CD14-positive monocyte (primary cell): ENCODE results near the gene UBE2J2. TPM values are rescaled to one million over a fixed set of nuclear protein-coding genes. Genes with fewer than 3 reads are reported as not detected.
A peak's percentile ranks its signal among the peaks of the same experiment; 100 is the strongest.

Experiments used
- DNase-seq, 3 donors: peaks; one replicate each; pipeline ENCODE4 v3.0.0-alpha.2; 2011 to 2022
- H2AFZ ChIP-seq: 2 replicates; pipeline ENCODE4 v1.6.0; 2012; ENCODE audit warnings: mild to moderate bottlenecking, low read depth, low read length, inconsistent platforms; ENCODE audit not compliant: insufficient read depth, poor library complexity, severe bottlenecking
- H3K27ac ChIP-seq, 2 donors: 1 replicate in 1 of 2; 2 replicates in 1 of 2; pipeline ENCODE4 v1.5.1; 2012 to 2013; ENCODE audit warnings: low read length in 2 of 2, control low read depth in 1 of 2, inconsistent platforms in 1 of 2, low read depth in 1 of 2, mild to moderate bottlenecking in 1 of 2
- H3K27me3 ChIP-seq, 2 donors: one replicate each; pipeline versions ENCODE4 v1.6.0 to v1.6.1; 2011 to 2013; ENCODE audit warnings: low read length in 2 of 2; ENCODE audit not compliant: control insufficient read depth in 2 of 2, insufficient read depth in 2 of 2
- H3K36me3 ChIP-seq, 2 donors: replicated peaks in 1 of 2; 1 replicate in 1 of 2; 2 replicates in 1 of 2; pipeline versions ENCODE4 v1.5.1 to v1.6.1; 2012 to 2013; ENCODE audit warnings: low read length in 2 of 2, control low read depth in 1 of 2, inconsistent platforms in 1 of 2, mild to moderate bottlenecking in 1 of 2; ENCODE audit not compliant: insufficient read depth in 2 of 2, control insufficient read depth in 1 of 2
- H3K4me1 ChIP-seq, 2 donors: 1 replicate in 1 of 2; 2 replicates in 1 of 2; pipeline versions ENCODE4 v1.5.1 to v1.6.1; 2012 to 2013; ENCODE audit warnings: low read length in 2 of 2, control low read depth in 1 of 2, inconsistent platforms in 1 of 2, mild to moderate bottlenecking in 1 of 2, moderate library complexity in 1 of 2; ENCODE audit not compliant: insufficient read depth in 2 of 2, control insufficient read depth in 1 of 2
- H3K4me2 ChIP-seq: replicated peaks from 2 replicates; pipeline ENCODE3; 2012; ENCODE audit warnings: low read length, moderate library complexity, mild to moderate bottlenecking; ENCODE audit not compliant: poor library complexity, severe bottlenecking; ENCODE audit errors: extremely low read depth
- H3K4me3 ChIP-seq, 3 experiments: fragments of 200-600 bp in 1 of 3; sonication (generic) in 1 of 3; replicated peaks in 1 of 3; 1 replicate in 2 of 3; 2 replicates in 1 of 3; pipeline ENCODE4 v1.5.1; 2011 to 2013; ENCODE audit warnings: low read length in 3 of 3, mild to moderate bottlenecking in 3 of 3, control low read depth in 2 of 3, low read depth in 2 of 3, inconsistent platforms in 1 of 3, moderate library complexity in 1 of 3
- H3K79me2 ChIP-seq: 2 replicates; pipeline ENCODE4 v1.6.0; 2012; ENCODE audit warnings: mild to moderate bottlenecking, control low read depth, inconsistent platforms, low read length, moderate library complexity; ENCODE audit not compliant: insufficient read depth
- H3K9ac ChIP-seq: 2 replicates; pipeline ENCODE4 v1.6.0; 2017; ENCODE audit warnings: low read length, mild to moderate bottlenecking; ENCODE audit not compliant: insufficient read depth, poor library complexity, severe bottlenecking
- H3K9me3 ChIP-seq, 2 donors: replicated peaks in 1 of 2; 1 replicate in 1 of 2; 2 replicates in 1 of 2; pipeline versions ENCODE4 v1.5.1 to v1.6.1; 2012 to 2013; ENCODE audit warnings: low read length in 2 of 2, control low read depth in 1 of 2; ENCODE audit not compliant: control insufficient read depth in 1 of 2, insufficient read depth in 1 of 2
- H4K20me1 ChIP-seq: 2 replicates; pipeline ENCODE4 v1.6.0; 2012; ENCODE audit warnings: mild to moderate bottlenecking, low read length, control low read depth, moderate library complexity; ENCODE audit not compliant: insufficient read depth
- H3K27ac Mint-ChIP-seq, 7 donors: one replicate each; pipeline ENCODE4 v1.8.0; 2020; ENCODE audit warnings: mild to moderate bottlenecking in 7 of 7, mixed read lengths in 7 of 7, moderate library complexity in 6 of 7, inconsistent platforms in 2 of 7
- H3K27me3 Mint-ChIP-seq, 3 donors: one replicate each; pipeline ENCODE4 v1.8.0; 2021 to 2022; ENCODE audit warnings: low read depth in 3 of 3, mild to moderate bottlenecking in 3 of 3, mixed read lengths in 3 of 3, moderate library complexity in 3 of 3, inconsistent platforms in 1 of 3
- H3K36me3 Mint-ChIP-seq, 2 donors: one replicate each; pipeline ENCODE4 v1.8.0; 2020; ENCODE audit warnings: mixed read lengths in 2 of 2, inconsistent platforms in 1 of 2, mild to moderate bottlenecking in 1 of 2
- H3K4me1 Mint-ChIP-seq: one replicate; pipeline ENCODE4 v1.8.0; 2020; ENCODE audit warnings: mild to moderate bottlenecking, mixed read lengths
- H3K4me3 Mint-ChIP-seq, 2 donors: one replicate each; pipeline ENCODE4 v1.8.0; 2020; ENCODE audit warnings: mild to moderate bottlenecking in 2 of 2, mixed read lengths in 2 of 2, moderate library complexity in 1 of 2
- H3K9me3 Mint-ChIP-seq, 7 donors: one replicate each; pipeline ENCODE4 v1.8.0; 2020 to 2022; ENCODE audit warnings: mixed read lengths in 7 of 7, mild to moderate bottlenecking in 6 of 7, moderate library complexity in 6 of 7, inconsistent platforms in 2 of 7
- WGBS: methylation state at CpG from one replicate; pipeline ENCODE4 v1.1.5; 2013; ENCODE audit warnings: missing lambda C conversion rate; ENCODE audit not compliant: insufficient coverage; 5-methylcytosine and 5-hydroxymethylcytosine counted together
- intact Hi-C, 2 donors: fragments of 100-400 bp; cut with micrococcal nuclease; formaldehyde crosslinking; loops; one replicate each; pipeline versions ENCODE4 v1.15.0 to v1.15.1; 2023
- polyA plus RNA-seq, 3 donors: library from polyadenylated mRNA; depleted of rRNA in 1 of 3; unstranded in 2 of 3; stranded (reverse) in 1 of 3; fragments of 300-500 nt in 2 of 3; fragments of >200 nt in 1 of 3; fragmentation: Illumina TruSeq in 2 of 3; gene quantifications; 1 replicate in 2 of 3; 2 replicates in 1 of 3; pipeline ENCODE4 v1.2.3, GENCODE V29; 2012 to 2021
- TF ChIP-seq, protein P1 (sequence below): fragments of 200-600 bp; IDR thresholded peaks from one replicate; pipeline ENCODE4 v1.8.0; 2022; ENCODE audit warnings: antibody characterized with exemption, mild to moderate bottlenecking

Gene UBE2J2
- polyA plus RNA-seq, 3 donors: 36.5 to 83.2 (median 72.1) TPM

DNA sequence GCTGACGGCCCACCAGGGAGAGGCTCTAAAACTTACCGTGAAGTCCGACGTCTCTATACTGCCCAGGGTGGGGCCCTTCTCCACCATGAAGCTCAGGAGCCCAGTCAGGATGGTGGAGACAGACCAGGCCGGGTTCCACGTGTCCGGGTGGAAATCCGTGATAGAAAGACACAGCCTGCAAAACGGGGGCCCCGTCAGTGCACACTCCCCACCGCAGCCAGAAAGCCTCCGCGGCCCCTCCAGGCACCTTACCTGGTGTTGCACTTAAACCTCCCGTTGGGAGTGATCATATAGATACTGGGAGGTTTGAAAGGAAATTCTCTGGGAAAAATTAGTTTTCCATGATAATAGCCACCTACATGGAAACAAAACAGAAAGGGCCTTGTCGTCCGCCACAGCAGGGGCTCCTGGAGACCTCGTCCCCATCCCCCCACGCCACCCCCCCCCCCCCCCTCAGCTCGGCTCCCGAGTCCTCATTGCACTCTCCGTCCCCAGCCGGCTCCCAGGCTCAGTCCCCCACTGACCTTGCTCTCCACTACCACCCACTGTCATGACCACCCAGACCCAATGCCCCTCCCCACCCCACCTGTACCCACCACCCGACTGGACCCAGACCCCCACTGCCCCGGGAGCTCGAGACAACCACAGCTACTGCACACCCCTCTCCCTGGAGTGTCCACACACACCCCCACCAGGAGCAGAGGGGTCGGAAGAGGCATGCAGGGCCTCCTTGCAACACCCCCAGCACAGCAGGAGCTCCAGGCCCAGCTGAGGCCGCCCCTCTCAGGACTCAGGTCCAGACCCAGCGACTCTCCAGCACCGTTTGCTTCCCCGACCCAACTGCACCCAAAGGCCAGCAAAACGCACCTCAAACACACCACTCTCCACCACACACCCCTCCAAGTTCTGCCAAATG lies 16.4 kb downstream of the UBE2J2 start:
- DNase-seq: no peak
- WGBS: 93% methylated on average over 18 of the region's 31 CpGs
- Mint-ChIP-seq H3K9me3 (peaks cover 0 to 2% (median 0%) of the 10 kb centered on the region in 7 donors), H3K27ac (peak overlapping the region in 4 of 7 donors; percentile 5 to 87 (median 40)), H3K4me1 (peaks cover 20% of the 10 kb centered on the region), H3K36me3 (peaks cover 64 to 87% of the 10 kb centered on the region in 2 donors), H3K27me3 (peaks cover 0 to 2% (median 0%) of the 10 kb centered on the region in 3 donors), H3K4me3 (no peak overlapping the region)
- H3K27ac ChIP-seq: no peak overlapping the region
- H4K20me1 ChIP-seq: peaks cover 90% of the 10 kb centered on the region
- H3K36me3 ChIP-seq: peaks cover 55 to 90% of the 10 kb centered on the region in 2 donors
- peaks cover 15 to 18% of the 10 kb centered on the region in 2 donors for H3K4me1 ChIP-seq
- H3K4me3 ChIP-seq: no peak overlapping the region
- H3K9me3 ChIP-seq: no peaks in the 10 kb centered on the region
- no peak overlapping the region for H2AFZ ChIP-seq
- intact Hi-C loops: no loop called here
- TF ChIP-seq, protein P1, sequence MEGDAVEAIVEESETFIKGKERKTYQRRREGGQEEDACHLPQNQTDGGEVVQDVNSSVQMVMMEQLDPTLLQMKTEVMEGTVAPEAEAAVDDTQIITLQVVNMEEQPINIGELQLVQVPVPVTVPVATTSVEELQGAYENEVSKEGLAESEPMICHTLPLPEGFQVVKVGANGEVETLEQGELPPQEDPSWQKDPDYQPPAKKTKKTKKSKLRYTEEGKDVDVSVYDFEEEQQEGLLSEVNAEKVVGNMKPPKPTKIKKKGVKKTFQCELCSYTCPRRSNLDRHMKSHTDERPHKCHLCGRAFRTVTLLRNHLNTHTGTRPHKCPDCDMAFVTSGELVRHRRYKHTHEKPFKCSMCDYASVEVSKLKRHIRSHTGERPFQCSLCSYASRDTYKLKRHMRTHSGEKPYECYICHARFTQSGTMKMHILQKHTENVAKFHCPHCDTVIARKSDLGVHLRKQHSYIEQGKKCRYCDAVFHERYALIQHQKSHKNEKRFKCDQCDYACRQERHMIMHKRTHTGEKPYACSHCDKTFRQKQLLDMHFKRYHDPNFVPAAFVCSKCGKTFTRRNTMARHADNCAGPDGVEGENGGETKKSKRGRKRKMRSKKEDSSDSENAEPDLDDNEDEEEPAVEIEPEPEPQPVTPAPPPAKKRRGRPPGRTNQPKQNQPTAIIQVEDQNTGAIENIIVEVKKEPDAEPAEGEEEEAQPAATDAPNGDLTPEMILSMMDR: no peak
- H3K79me2 ChIP-seq: peaks cover 6% of the 10 kb centered on the region
- H3K9ac ChIP-seq: no peak overlapping the region
- H3K4me2 ChIP-seq: no peak overlapping the region
- H3K27me3 ChIP-seq: no peaks in the 10 kb centered on the region

DNA sequence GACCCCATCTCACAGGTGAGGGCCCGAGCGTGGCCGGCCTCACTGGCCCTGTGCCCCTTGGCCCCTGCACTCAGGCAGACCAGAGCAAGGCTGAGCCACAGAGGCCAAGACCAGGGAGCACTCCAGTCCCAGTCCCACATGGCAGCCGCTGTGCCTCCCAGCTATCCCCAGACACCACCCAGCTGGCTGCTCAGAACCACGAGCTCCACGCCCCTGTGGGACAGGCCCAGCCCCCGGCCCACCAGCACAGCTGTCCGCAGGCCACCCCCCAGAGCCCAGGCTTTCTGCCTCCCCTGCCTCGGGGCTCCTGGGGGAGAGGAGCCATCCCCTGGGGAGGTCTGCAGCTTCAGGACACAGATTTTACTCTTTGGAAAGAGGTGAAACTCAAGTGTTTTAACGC lies 18.0 kb downstream of the UBE2J2 start:
- no peak overlapping the region for H3K4me3 Mint-ChIP-seq
- peaks cover 53 to 74% of the 10 kb centered on the region in 2 donors for H3K36me3 ChIP-seq
- no peak overlapping the region for H3K27ac ChIP-seq
- H3K4me1 ChIP-seq: peaks cover 8 to 10% of the 10 kb centered on the region in 2 donors
- TF ChIP-seq, protein P1: no peak
- H3K9me3 Mint-ChIP-seq: peaks cover 0 to 2% (median 0%) of the 10 kb centered on the region in 7 donors
- peaks cover 0 to 2% (median 0%) of the 10 kb centered on the region in 3 donors for H3K27me3 Mint-ChIP-seq
- peak overlapping the region in 2 of 7 donors; percentile 13 to 31 for H3K27ac Mint-ChIP-seq
- H3K9ac ChIP-seq: no peak overlapping the region
- WGBS: over 99% methylated on average over 6 of the region's 10 CpGs
- peaks cover 58 to 77% of the 10 kb centered on the region in 2 donors for H3K36me3 Mint-ChIP-seq
- no peak for DNase-seq
- no peaks in the 10 kb centered on the region for H3K27me3 ChIP-seq
- H3K4me1 Mint-ChIP-seq: peaks cover 13% of the 10 kb centered on the region
- H3K9me3 ChIP-seq: no peaks in the 10 kb centered on the region
- H4K20me1 ChIP-seq: peaks cover 80% of the 10 kb centered on the region
- peaks cover 4% of the 10 kb centered on the region for H3K79me2 ChIP-seq
- no peak overlapping the region for H2AFZ ChIP-seq
- H3K4me3 ChIP-seq: no peak overlapping the region
- intact Hi-C loops: no loop called here
- H3K4me2 ChIP-seq: no peak overlapping the region
